Adrenal gland (tissue), 12 donors: Measurements from ENCODE around the gene TMEM19. TPM values are rescaled to one million over a fixed set of nuclear protein-coding genes. Genes with fewer than 3 reads are reported as not detected.

Experiments used
- DNase-seq, 7 donors: peaks; one replicate each; pipeline ENCODE4 v3.0.0-alpha.2; 2019 to 2020
- H3K27ac ChIP-seq, 5 donors: fragments of 200-600 bp; sonication (generic) in 4 of 5; 1 replicate in 3 of 5; 2 replicates in 2 of 5; pipeline versions ENCODE4 v1.5.1 to v1.8.0; 2016 to 2020; ENCODE audit warnings: mild to moderate bottlenecking in 1 of 5
- H3K27me3 ChIP-seq: fragments of 200-600 bp; 2 replicates; pipeline ENCODE4 v1.8.0; 2021
- H3K36me3 ChIP-seq, 2 donors: fragments of 200-600 bp; replicated peaks in 1 of 2; 1 replicate in 1 of 2; 2 replicates in 1 of 2; pipeline versions ENCODE4 v1.5.1 to v1.8.0; 2018 to 2022
- H3K4me1 ChIP-seq, 2 donors: fragments of 200-600 bp; replicated peaks in 1 of 2; 1 replicate in 1 of 2; 2 replicates in 1 of 2; pipeline versions ENCODE4 v1.5.1 to v1.8.0; 2018 to 2021
- H3K4me3 ChIP-seq, 4 donors: fragments of 200-600 bp; sonication (generic) in 3 of 4; one replicate each; pipeline ENCODE4 v1.5.1; 2016 to 2018
- H3K9me3 ChIP-seq, 3 donors: fragments of 200-600 bp; sonication (generic) in 1 of 3; replicated peaks in 1 of 3; 1 replicate in 2 of 3; 2 replicates in 1 of 3; pipeline versions ENCODE4 v1.5.1 to v1.8.0; 2016 to 2021
- POLR2A ChIP-seq, 2 donors: fragments of 450-650 bp; IDR thresholded peaks; one replicate each; pipeline ENCODE4 v1.6.1; 2017; ENCODE audit warnings: antibody characterized with exemption in 2 of 2, mild to moderate bottlenecking in 2 of 2, moderate library complexity in 1 of 2
- WGBS, 4 donors: extraction: QIAGEN DNeasy Blood & Tissue Kit in 2 of 4; methylation state at CpG; one replicate each; pipeline versions ENCODE4 v1.1.5 to v1.1.7; 2013 to 2017; 5-methylcytosine and 5-hydroxymethylcytosine counted together
- intact Hi-C, 2 donors: fragments of 100-400 bp; cut with DNase I; formaldehyde crosslinking; loops; one replicate each; pipeline versions ENCODE4 v1.14.1 to v1.15.0; 2022 to 2023
- polyA plus RNA-seq, 3 donors: library from polyadenylated mRNA; stranded (reverse); fragments of 200-250 nt in 2 of 3; fragments of 350-450 nt in 1 of 3; fragmentation: Illumina TruSeq in 1 of 3; extraction: RNeasy Lipid Tissue Mini Kit (QIAGEN cat#74804) in 1 of 3; gene quantifications; one replicate each; pipeline ENCODE4 v1.2.3, GENCODE V29; 2013 to 2014
- total RNA-seq, 9 donors: library from RNA; depleted of rRNA in 4 of 9; stranded (reverse); fragments of >200 nt in 4 of 9; fragments of 120-200 nt in 1 of 9; fragmentation: NEBNext Ultra II Directional in 1 of 9; extraction: Animal tissue kit (Norgen Biotek cat#: 25700) in 1 of 9; gene quantifications; one replicate each; pipeline versions ENCODE4 v1.1.0 to v1.2.4, GENCODE V29; 2013 to 2023
- TF ChIP-seq, protein P1 (sequence below), 6 experiments: fragments of 450-650 bp in 4 of 6; fragments of 200-600 bp in 2 of 6; sonication (generic) in 1 of 6; IDR thresholded peaks; 1 replicate in 5 of 6; 2 replicates in 1 of 6; pipeline versions ENCODE4 v1.5.1 to v1.8.0; 2016 to 2021; ENCODE audit warnings: antibody characterized with exemption in 6 of 6, mild to moderate bottlenecking in 2 of 6, moderate library complexity in 1 of 6
- donor health status: healthy with polysubstance abuse.
- donor health status: Bipolar disorder and iron deficiency.
- donor health status: DM: yes; HTN: yes; CAD: no.
- donor health status: DM: no; HTN: no; CAD: no.
- donor health status: DM: no; HTN: no; CAD: no.
- donor health status: DM: yes; HTN: yes; CAD: no.

TMEM19 gene
- total and polyA plus RNA-seq, 12 donors, result 2.8 to 22.1 (median 18.1) TPM

DNA sequence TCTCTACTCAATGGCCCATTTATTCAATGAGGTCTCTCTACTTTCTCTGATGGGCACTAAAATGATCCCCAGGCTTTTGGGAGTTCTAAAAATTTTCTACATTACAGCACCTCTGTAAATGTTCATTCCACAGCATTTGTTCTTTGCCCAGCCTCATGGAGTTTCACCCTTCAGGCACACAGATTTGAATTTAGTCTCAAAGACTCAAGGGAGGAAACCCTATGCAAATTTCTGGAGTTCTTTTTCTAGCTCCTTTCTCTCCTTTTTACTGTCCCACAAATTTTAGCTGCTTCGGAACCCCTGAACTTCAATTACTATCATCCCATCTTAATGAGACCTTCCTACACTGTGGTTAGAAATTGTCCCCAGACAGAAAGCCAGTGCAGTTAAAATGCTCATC is 51.3 kb downstream of the TMEM19 start:
- H3K36me3 ChIP-seq, result no peaks in the 10 kb centered on the region
- 87 to 98% (median 93%) methylated on average over 1 of the region's 1 CpG for WGBS, 4 donors
- no peaks in the 10 kb centered on the region for H3K27me3 ChIP-seq
- no peak overlapping the region for H3K27ac ChIP-seq
- no peaks in the 10 kb centered on the region for H3K4me1 ChIP-seq
- TF ChIP-seq, protein P1, sequence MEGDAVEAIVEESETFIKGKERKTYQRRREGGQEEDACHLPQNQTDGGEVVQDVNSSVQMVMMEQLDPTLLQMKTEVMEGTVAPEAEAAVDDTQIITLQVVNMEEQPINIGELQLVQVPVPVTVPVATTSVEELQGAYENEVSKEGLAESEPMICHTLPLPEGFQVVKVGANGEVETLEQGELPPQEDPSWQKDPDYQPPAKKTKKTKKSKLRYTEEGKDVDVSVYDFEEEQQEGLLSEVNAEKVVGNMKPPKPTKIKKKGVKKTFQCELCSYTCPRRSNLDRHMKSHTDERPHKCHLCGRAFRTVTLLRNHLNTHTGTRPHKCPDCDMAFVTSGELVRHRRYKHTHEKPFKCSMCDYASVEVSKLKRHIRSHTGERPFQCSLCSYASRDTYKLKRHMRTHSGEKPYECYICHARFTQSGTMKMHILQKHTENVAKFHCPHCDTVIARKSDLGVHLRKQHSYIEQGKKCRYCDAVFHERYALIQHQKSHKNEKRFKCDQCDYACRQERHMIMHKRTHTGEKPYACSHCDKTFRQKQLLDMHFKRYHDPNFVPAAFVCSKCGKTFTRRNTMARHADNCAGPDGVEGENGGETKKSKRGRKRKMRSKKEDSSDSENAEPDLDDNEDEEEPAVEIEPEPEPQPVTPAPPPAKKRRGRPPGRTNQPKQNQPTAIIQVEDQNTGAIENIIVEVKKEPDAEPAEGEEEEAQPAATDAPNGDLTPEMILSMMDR (IDR thresholded peaks at IDR 0.05), result no peak
- TF ChIP-seq POLR2A (IDR thresholded peaks at IDR 0.05), result no peak
- H3K4me3 ChIP-seq, result no peak overlapping the region
- DNase-seq, result no peak
- H3K9me3 ChIP-seq, result no peaks in the 10 kb centered on the region
- intact Hi-C loops, result no loop called here

DNA sequence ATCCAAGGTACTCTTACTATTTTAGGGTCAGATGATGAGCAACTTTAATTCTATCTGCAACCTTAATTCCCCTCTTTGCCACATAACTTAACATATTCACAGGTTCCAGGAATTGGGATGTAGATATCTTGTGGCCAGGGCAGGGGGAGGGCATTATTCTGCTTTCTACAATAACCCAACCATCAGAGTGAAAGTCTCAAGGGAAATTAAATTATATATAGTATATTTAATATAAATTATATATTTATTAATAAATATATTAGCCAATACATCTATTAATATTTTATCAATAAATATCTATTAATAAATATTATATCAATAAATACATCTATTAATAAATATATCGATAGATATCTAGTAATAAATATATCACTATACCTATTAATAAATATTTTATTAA is 57.1 kb downstream of the TMEM19 start:
- intact Hi-C loops, result loop anchor here in 1 of 2 donors (10.0 kb wide), 1 partner anchor 328 kb away; no protein-coding TSS in a partner anchor
- H3K9me3 ChIP-seq, result no peaks in the 10 kb centered on the region
- H3K4me1 ChIP-seq, result no peaks in the 10 kb centered on the region
- no peak for DNase-seq
- no peak overlapping the region for H3K27ac ChIP-seq
- no peaks in the 10 kb centered on the region for H3K27me3 ChIP-seq
- no peaks in the 10 kb centered on the region for H3K36me3 ChIP-seq
- TF ChIP-seq, protein P1 (IDR thresholded peaks at IDR 0.05), result no peak
- TF ChIP-seq POLR2A (IDR thresholded peaks at IDR 0.05), result no peak
- WGBS, 4 donors, result 0 to 100% (median 29%) methylated on average over 1 of the region's 1 CpG
- no peak overlapping the region for H3K4me3 ChIP-seq

DNA sequence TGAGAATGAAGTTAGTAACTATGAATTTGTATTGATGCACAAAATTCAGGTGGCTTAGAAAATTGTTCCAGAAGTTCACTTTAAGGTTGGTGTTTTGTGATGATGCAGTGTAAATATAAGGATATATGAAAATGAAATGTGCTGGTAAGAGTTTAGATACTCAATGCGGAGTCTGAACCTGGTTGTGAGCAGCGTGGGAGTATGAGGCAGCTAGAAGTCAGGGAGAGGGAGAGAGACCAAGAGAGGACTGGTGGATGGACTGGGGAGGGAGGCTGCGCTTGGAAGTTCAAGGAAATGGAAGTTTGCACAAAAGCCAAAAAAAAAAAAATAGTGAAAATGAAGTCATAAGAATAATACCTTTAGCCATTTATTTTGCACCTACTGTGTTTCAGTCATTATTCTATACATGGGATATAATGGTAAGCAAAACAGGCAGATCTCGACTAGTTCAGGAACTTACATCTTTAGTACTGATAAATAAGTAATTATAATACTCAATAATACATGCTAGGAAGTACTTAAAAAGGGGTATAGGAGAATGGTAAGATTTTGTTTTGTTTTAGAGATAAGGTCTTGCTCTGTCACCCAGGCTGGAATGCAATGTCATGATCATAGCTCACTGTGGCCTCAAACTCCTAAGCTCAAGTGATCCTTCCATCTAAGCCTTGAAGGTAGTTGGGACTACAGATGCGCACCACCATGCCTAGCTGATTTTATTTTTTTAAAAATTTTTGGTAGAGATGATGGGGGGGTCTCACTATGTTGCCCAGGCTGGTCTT is 58.8 kb downstream of the TMEM19 start:
- no peaks in the 10 kb centered on the region for H3K27me3 ChIP-seq
- 80 to 90% (median 88%) methylated on average over 5 of the region's 5 CpGs for WGBS, 4 donors
- intact Hi-C loops, result loop anchor here (5.0 to 10.0 kb wide), 2 partner anchors 327 to 330 kb away; no protein-coding TSS in a partner anchor

DNA sequence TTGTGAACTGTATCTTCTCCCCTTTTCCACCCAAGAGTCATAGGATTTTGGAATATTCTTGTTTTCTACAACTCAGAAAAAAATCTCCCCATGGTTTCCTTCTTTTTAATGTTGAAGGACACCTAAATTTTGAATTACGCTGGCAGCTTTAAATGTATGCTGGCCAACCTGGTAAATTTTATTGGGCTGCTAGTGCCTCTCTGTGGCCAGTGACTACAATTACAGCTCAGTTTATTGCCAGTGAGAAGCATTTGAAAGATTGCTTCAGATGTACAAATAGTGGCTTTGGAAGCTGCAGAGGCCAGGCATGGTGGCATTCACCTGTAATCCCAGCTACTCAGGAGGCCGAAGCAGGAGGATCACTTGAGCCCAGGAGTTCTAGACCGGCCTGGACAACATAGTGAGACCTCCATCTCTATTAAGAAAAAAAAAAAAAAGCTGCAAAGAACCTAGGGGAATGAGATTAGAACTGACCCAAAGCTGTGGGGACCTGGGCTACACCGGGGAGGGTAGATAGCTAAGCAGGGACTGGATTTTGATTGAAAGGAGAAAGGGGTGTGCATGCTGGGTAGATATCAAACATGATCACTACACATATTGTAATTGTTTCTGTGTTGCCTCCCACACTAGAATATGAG is 61.2 kb downstream of the TMEM19 start:
- peaks cover 3% of the 10 kb centered on the region for H3K27me3 ChIP-seq
- H3K4me1 ChIP-seq, result no peaks in the 10 kb centered on the region
- peak; percentile 34 to 67 (median 43) for DNase-seq
- no peak overlapping the region for H3K4me3 ChIP-seq
- no peaks in the 10 kb centered on the region for H3K36me3 ChIP-seq
- whole genome bisulfite sequencing, 4 donors, result 28 to 33% (median 30%) methylated on average over 4 of the region's 4 CpGs
- no peaks in the 10 kb centered on the region for H3K9me3 ChIP-seq
- TF ChIP-seq, protein P1 (IDR thresholded peaks at IDR 0.05), result peak; percentile 63 to 85 (median 78)
- no peak for TF ChIP-seq POLR2A (IDR thresholded peaks at IDR 0.05)
- intact Hi-C loops, result loop anchor here (5.0 to 10.0 kb wide), 2 partner anchors 330 to 332 kb away; no protein-coding TSS in a partner anchor
- H3K27ac ChIP-seq, result no peak overlapping the region

More for the DNA sequence above, 58.8 kb downstream of the TMEM19 start:
- TF ChIP-seq, protein P1 (IDR thresholded peaks at IDR 0.05), result no peak
- TF ChIP-seq POLR2A (IDR thresholded peaks at IDR 0.05), result no peak
- H3K9me3 ChIP-seq, result no peaks in the 10 kb centered on the region
- H3K4me1 ChIP-seq, result no peaks in the 10 kb centered on the region
- no peak overlapping the region for H3K4me3 ChIP-seq
- H3K27ac ChIP-seq, result no peak overlapping the region
- DNase-seq, result no peak
- no peaks in the 10 kb centered on the region for H3K36me3 ChIP-seq
